DMS153 (cell line): ENCODE measurements around the gene ATG5.

Source experiments
- DNase-seq: peaks from one replicate; lab custom pipeline; 2025; lab: John Stamatoyannopoulos, UW

ATG5 gene

DNA sequence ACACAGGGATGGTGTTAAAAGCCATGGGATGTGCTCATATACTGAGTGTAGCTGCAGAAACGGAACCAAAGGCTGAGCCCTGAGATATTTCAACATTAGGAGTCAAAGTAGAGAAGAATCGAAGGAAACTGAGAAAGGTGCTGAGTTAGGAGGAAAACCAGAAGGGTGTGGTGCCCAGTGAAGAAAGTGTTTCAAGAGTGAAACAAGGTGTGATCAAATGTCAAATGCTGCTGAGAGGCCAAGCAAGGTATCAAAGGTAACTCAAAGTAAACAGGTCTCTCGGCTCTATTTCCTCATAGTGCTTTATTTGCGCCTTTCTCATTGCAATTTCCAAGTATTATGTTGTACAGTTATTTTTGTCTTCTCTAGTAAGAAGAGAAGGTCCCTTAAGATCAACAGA, 145.4 kb downstream of the ATG5 start:
- no peak for DNase-seq

DNA sequence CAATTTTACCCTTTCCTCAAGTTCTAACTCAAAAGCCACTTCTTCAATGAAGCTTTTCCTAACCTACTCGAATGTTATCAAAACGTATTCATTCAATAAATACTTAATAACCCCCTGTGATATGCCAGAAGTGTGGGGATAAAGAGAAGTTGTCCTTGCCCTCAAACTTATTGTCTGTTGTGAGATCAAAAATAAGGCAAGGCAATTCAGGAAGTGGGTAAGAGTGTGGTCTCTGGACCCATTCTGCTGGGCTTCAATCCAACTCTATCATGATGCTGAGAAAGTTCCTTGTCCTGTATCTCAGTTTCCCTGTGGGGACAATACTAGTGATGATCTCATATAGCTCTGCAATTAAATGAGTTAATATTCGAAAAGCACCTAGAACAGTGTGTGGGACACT, 146.7 kb downstream of the ATG5 start:
- no peak for DNase-seq

DNA sequence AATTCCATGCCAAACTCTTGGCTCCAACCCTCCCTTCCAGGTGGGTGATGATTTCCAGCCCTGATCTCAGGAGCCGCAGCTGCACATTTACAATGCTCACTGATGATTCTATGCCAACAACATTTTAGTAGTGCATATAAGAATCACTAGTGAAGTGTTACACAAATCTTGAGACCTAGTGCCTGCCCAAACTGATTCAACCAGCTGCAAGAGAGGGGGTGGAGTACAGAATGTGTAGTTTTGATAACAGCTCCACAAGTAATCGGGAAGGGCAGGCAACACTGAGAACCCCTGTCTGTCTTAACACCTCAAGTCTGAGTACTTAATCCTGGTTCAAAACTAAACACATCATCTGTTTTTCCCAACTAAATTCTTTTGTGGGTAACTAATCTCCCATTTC, 147.8 kb downstream of the ATG5 start:
- no peak for DNase-seq

DNA sequence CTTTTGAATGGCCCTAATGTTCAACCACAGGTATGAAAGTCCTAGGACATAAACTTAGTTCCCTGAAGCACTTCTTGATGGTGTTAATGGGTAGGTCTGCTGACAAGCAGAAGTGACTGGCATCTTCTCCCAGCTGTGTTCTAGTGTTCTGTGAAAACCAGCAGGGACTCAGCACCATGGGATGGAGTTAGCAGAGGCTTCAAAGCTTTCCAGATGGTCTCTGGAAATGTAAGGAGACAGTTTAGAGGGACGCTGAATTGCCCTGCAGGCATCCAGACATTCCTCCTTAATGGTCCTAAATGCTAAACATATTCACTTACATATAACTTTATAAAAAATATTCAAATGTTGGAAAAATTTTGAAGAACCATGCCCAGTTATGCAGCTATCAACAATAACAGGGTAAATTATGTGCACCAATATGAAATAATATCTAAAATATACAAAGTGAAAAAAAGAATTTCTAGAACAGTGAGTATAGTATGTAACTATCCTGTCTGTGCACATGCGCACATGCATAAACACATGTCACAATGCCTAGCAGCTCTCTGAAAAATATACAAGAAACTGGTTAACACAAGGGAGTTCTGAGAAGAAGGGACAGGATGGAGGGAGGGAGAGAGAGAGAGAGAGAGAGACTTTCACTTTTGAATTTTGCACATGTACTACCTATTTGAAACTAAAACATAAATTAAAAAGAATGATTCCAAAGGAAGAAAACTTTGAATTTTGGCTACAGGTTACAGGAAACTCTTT, 152.3 kb downstream of the ATG5 start:
- DNase-seq: no peak

DNA sequence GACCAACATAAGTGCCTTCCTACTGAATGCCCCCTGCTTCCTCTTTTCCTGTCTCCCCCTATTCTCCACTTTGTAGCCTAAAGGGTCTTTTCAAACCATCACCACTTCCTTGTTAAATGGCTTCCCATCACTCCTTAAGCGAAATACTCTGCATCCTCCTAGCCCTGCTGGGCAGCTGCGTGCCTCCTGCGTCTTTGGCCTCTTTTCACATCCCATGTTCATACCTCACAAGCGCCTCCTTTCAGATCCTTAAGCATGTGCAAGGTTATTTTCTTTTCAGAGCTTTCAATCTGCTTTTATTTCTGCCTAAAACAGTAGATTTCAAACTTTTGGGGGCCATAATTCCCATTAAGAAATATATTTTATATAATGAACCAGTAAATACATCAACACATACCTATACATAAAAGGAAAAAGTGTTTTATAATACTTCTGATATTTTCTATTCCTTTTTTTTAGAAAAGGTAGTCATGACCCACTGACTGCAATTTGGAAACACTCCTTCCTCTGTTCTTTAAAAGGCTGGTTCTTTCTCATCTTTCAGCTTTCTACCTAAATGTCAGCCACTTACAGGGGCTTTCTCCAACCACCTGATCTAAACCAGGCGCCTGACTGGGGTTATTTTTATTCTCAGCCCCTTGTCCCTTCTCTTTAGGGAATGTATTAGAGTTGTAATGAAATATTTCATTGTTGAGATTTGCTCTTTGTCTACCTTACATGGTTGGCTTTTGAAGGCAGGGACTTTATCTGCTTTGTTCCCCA, 155.3 kb downstream of the ATG5 start:
- DNase-seq: no peak

DNA sequence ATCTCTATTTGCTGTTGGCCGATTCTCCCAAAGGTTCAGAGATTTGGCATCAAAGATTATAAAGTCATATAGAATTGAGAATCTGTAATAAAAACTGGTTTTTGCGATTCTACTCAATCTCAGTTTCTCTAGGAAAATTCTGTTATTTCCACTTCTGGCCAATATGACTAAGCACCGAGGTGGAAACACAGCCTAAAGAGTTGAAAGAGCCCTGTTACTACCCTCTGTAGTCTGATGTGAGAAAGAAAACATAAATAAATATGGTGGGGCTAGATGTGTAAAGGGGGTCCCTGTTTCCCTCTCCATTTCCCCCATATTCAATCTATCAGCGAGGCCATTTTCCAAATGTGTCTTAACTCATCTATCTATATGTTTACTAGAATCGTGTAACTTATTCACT, 156.0 kb downstream of the ATG5 start:
- DNase-seq: no peak

DNA sequence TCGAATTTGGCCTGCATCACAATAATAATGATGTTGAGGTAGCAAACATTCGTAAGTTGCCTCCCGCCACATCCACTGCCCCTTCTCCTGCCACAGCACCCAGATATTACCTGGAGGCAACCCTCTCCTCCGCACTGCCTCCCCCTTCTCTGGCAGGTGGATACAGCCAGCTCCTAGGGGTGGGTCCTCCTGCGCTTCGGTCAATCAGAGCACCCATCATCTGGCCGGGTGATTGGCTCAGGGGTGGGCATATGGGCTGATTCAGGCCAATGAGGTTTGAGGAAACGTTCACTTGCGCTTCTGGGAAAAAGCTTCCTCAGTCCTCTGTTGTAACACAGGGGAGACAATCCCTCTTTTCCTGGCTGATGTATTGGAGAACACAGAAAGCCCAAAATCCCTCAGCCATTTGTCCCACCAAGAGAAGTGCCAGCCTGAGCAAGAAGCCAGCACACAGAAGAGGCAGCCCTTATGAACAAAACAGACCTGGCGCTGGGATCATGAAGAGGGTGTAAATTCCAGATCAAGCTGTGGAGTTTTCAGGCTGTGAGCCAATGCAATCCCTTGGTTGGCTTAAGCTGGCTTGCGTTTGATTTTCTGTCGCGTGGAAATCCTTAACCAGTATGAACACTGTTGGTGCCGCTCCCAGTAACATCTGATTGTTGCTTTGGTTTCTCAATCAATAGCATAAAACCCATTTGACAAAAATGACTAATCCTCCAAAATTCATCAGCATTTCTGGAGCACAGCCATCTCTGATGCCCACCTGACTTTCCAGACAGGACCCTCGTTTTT, 157.3 kb downstream of the ATG5 start:
- no peak for DNase-seq

DNA sequence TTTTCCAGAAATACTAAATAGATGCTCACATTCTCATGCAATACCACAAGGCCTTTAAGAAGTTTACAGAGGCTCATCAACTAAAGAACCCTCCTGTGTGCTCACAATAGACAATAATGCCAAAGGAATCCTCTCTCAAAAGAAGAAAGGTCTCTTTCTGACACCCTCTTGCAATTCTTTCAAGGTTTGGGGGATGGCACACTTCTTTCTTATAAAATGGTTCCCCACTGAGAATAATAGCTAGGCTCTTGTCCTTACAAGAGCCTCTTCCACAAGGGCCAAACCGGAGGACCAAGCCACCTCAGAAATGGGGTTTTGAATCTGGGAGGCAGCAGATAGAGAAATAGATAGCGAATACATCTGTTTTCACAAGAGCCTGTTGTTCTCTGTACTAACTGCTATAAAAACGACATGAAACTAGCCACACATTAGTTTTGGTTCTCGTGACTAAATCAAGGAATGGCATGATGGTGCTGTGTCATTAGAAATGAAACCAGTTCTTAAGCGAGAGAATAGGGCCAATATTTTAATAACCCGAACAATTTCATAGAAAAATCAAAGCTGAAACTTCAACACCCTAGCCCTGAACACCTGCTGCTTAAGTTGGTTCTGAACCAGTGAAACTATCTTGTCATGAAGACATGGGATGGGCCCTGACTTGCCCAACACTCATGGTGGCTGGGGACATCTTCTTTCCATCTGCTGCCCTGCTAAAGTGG, 158.3 kb downstream of the ATG5 start:
- no peak for DNase-seq

DNA sequence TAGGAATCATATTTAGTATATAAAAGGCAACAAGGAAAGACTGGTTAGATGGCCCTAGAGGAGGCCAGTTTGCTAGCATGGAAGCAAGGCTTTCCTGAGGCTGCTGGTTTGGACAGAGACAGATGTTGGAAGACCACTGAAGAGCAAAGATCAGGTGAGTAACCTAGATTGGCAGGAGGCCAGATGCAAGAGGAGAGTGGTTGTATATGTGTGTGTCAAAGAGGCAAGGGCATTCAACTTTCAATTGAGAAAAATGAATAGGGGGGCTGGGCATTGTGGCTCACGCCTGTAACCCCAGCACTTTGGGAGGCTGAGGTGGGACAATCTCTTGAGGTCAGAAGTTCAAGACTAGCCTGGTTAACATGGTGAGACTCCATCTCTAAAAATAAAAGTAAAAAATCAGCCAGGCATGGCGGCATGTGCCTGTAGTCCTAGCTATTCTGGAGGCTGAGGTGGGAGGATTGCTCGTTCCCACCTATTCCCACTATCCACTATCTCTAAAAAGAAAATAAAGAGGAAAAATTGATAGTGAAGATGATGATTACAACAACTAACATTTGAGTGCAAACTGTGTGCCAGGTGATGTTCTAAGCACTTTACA, 159.6 kb downstream of the ATG5 start:
- DNase-seq: no peak

DNA sequence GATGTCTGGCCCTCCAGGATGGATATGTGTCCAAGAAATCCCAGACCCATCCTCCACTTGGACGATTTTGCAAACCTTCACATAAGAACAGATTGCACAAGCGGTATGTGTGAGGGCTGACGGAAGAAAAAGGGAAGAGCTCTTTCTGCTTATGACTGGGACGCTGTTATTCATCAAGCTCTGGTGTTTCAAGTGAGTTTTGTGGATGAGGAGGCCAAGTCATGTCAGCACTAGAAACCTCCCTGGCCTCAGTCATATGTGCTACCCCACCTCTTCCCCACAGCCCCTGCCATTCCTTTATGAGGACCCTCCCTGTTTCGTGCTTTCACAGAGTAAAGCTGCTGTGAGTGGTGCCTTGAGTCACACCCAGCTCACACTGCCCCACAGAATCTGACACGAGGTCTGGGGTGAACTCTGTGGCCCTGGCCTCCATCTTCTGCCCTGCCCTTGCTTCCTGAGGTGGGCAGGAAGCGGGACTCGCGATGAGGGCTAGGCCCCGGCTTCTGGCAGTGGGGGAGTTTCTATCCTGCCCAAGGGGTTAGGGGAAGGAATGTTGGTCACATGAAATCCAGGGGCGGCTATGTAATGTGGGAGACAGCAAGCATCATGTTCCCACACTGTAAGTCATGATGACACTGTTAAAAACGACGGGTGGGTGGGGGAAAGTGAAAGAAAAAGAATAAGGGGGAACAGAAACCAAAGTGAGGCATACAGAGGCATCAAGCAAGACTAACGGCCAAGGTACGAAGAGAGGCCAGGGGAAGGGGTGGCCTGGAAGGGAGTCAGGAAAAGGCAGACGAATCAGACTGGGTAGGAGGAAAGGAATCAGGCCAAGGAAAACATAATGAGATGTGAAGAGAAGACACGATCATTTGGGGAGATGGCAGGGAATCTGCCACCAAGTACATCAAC, 161.3 kb downstream of the ATG5 start:
- no peak for DNase-seq

DNA sequence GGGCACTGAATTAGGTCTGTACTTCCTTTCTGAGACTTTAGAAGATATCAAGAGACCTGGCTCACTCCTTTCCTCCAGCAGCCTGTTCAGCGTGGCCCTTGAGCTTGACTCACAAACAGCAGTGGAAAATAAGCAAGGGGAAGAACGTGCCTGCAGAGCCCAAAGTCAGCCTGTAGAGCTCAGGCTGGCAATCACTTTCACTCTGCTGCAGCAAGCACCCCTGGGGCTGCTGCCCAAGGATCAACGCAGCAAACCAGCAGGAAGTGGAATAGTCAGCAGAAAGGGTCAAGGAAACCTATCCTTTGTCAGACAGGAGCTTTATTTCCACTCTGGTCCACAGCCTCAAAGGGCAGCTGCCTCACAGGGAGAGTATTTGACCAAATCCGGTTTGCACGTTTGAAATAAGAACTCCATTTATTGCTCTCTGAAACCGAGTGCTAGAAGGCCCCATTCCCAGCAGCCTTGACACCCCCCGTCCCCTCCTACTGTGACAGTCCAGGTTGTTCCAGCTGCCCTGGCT, 162.1 kb downstream of the ATG5 start:
- DNase-seq: no peak

DNA sequence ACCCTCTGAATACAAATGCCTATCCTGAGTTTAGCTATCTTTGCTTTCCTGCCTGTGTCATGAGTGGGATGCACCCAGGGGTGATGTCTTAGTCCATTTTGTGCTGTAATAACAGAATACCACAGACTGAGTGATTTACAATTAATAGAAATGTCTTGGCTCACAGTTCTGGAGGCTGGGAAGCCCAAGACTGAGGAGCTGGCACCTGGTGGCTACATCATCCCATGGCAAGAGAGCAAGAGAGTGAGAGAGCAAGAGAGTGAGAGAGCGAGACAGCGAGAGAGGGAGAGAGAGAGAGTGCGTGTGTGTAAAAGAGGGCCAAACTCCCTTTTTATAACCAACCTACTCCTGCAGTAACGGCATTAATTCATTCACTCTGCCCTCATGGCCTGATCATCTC, 162.6 kb downstream of the ATG5 start:
- DNase-seq: no peak

DNA sequence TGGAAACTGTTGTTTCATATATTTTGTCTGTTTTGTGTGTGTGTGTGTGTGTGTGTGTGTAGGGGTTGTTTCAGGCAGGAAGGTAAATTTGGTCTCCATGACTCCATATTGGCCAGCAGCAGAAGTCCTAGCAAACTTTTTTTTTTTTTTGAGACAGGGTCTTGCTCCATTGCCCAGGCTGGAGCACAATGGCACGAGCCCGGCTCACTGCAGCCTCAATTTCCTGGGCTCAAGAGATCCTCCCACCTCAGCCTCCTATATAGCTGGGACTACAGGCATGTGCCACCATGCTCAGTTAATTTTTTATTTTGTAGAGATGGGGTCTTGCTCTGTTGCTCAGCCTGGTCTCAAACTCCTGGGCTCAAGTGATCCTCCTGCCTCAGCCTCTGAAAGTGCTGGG, 163.7 kb downstream of the ATG5 start:
- no peak for DNase-seq

DNA sequence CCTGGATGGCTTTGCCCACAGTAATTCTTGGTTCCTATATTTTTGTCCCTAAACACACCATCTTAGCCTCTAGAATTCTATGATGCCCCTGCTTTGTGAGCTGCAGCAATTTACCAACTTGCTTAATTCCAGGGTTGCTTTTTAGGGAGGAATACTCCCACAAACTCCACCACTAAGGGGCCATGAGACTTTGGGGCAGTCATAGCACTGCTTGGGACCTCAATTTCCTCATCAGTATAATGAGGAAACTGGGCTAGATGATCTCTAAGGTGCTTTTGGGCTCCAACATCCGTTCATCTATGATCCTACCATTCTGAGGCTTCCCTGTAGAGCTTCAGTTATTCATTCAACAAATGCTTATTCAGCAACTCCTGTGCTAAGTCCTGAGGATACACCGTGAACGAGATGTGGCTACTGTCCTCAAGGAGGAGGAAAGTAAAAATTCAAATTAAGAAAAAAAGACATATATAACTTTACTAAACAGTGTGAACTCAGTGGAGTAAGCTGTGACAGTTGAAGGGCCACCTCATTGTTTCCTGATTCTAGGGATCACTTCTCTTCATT, 164.2 kb downstream of the ATG5 start:
- DNase-seq: no peak

DNA sequence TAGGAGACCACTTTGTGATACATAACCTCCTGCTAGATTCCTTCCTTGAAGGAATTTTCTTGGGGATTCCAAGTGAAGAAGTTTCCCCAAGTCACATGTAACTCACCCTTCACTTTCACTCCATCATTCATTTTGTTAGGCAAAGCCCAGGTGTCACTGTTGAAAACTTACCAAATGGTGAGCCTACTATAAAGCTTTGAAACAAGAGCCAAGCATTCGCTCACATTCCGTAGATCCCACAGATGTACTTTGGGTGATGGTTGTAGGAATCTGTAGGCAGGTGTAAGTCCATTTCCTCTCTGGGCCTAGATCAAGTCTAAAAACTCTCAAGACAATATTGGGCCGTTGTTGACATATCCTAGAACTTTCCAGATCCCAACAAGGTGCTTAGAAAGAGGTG, 165.4 kb downstream of the ATG5 start:
- no peak for DNase-seq

DNA sequence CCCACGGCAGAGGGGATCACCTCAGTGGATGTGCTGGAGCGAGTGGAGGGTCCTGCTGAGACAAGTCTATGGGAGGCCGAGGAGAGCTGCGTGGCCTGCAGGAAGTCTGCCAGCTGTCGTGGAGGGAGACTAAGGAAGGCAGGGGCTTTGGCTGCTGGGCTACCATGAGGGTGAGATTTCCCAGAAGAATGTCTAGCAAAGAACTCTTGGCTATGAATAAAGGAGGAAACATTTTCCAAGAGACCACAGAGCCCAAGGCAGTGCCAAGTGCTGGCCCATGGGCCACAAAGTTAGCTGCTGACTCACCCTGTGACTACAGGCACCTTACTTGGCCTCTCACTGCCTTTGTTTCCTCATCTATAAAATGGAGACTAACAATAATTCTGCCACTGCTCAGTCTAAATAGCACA, 166.0 kb downstream of the ATG5 start:
- no peak for DNase-seq

DNA sequence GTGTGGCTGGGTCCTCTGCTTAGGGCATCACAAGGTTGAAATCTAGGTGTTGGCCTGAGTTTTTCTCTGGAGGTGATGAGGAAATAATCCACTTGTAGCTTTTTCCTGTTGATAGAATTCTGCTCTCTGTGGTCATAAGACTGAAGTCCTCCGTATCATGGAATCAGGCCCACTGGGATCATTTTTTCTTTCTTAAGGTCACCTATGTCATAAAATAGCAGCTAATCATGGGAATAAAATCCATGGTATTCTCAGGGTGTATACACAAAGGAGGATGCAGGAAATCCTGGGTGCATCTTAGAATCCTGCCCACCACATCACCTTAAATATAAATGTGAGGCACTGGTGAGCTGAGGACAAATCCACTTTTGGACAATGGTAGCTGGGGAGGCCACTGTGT, 166.7 kb downstream of the ATG5 start:
- no peak for DNase-seq

DNA sequence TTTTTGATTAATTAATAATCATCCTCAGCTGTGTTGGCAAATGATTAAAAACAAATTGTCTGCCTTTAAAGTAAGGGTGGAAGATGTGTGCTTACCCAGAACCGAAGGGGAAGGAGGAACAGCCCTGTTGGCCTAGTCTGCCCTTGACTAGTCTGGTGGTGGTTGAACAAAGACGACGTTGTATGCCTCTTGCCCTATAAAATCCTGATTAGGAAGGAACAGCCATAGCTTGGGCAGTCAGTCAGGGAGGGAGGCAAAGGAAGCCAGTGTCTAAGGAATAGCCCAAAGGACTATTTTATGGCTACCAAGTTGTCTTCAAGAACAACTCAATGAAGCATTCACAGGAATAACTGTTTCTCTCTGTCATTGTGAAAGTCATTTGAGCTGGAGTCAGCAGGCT, 168.7 kb downstream of the ATG5 start:
- DNase-seq: no peak

DNA sequence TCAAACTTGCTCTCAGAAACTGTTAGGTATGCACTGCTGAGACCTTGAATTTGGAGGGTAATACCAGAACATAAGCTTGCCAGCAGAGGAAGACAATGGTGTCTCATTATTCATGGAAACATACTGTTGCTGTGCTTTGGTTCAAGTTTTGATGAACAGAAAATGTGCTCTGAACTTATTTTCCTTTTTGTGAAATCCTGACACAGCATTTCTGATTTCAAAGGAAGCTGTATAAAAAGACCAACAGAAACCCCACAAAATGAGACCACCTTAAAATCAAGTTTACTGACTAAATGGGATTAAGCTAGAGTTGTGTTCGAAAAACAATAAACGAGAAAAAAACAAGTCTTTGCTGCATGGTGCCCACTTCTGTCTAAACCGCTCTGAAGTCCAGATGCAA, 169.1 kb downstream of the ATG5 start:
- no peak for DNase-seq

DNA sequence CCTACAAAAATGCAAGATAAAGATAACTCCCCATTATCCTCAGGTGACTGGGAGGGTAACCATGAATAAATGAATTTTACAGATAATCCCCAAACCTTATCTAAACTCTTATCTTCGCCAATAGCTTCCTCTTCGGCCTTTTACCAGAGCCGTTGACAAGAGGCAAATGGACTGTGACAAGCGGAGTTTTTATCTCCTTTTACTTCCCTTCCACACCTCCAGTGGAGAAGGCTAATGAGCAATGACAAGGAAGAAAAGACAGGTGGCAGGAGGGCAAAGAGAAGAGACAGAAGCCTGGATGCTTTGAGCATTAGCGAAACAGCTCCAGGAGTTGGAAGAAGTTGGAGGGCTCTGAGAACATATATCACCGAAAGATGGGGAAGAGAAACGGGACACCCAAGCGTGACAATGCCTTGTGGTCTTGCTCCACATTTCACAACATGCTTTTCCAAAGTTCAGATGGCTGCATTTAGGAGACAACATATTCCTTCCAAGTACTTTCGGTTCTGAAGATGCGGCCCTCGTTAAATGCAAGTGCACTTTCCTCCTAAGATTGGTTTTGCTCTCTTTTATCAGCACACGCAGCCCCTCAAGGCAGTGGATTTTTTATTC, 170.2 kb downstream of the ATG5 start:
- DNase-seq: no peak
